MV-4-11 (cell line): ENCODE data around the gene FLRT1.

Experiments used
- DNase-seq: peaks from one replicate; lab custom pipeline; 2025; lab: John Stamatoyannopoulos, UW

FLRT1 gene

DNA sequence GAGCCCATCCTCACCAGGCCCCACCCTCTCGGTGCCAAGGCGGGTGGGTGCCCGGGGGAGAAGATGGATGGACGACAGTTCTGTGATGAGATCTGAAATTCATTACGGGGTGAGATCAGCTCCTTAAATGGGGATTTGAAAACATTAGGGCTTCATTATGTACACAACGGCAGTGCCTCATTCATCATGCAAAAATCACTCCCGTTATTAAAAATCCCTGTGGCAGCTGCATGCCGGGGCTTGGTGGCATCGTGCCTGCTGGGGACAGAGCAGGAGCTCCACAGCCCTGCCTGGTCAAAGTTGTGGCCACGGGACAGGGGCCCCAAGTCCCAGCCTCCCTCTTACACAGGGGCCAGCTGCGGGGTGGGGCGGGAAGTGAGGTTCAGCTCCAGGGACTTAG, 29.3 kb upstream of the FLRT1 start:
- no peak for DNase-seq

DNA sequence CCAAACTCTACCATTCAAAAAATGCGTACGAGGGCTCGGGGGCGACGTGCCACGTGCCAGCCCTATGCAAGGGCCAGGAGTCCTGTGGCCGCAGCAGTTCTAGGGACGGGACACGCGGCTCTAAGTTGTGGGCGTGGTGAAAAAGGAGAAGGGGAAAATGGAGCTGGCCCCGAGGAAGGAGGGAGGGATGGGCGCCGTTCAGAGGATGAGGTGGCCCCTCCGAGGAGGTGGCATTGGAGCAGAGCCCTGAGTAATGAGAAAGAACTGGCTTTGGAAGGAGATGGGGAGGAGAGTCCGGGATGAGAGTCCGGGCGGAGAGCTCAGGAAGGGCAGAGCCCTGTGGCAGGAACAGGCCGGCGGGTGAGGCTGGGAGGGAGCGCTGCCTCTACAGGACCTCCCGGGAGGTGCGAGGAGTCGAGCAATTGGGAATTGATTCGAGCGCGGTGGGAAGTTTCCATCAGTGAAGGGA, 28.5 kb upstream of the FLRT1 start:
- peak; percentile 39 for DNase-seq

DNA sequence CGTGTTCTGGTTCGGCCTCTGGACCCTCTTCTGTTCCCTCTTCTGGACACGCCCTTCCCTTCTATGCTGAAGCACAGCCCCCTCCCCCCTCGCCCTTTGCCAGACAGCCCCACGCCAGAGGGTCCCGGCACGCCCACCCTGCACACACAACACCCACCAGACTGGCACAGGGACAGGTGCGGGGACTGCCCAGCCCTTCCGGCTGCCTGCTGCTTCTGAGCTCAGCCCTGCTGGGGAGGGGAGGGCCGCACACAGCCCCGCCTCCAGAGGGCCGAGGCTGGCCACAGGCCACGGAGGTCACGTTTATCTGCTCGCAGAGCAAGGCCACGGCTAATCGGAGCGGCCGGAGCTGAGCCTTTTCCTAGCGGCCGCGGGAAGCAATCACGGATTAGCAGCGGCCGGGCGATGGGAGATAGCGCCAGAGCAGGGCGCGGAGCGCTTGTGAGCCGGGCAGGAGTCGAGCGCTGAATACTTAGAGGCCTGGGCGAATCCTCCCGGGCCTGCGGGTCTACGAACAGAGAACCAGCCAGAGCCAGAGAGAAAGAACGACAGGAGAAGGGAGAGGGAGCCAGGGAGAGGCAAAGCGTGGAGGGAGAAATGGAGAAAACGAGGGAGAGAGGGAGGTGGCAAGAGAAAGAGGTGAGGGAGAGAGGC, 28.0 kb upstream of the FLRT1 start:
- peak; percentile 7 for DNase-seq

DNA sequence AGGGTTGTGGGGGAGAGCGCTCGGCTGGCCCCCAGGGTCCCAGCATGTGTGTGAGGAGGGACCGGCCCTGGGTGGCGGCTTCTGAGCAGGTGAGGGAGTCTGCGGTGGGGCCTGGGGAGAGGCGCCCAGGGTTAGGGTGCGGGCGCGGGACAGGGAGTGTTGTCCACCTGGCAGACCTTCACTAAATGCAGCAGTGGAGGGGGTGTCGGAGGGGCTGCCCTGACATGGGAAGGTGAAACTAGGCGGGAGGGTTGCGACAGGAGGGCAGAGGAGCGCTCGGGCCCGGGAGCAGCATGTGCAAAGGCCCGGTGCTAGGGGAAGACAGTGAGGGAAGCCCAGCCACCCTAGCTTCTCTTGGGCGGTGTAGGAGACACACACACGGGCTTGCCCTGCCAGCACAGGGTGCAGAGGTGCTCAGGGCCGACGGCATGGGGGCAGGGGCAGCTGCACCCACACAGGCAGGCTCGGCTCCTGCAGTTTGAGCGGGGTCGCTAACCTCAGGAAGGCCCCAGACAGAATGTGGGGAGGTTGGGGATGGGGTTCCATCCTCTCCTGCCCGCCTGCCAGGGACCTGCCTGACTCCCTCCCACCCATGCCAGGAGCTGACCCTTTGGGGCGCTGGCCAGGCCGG, 27.3 kb upstream of the FLRT1 start:
- no peak for DNase-seq

DNA sequence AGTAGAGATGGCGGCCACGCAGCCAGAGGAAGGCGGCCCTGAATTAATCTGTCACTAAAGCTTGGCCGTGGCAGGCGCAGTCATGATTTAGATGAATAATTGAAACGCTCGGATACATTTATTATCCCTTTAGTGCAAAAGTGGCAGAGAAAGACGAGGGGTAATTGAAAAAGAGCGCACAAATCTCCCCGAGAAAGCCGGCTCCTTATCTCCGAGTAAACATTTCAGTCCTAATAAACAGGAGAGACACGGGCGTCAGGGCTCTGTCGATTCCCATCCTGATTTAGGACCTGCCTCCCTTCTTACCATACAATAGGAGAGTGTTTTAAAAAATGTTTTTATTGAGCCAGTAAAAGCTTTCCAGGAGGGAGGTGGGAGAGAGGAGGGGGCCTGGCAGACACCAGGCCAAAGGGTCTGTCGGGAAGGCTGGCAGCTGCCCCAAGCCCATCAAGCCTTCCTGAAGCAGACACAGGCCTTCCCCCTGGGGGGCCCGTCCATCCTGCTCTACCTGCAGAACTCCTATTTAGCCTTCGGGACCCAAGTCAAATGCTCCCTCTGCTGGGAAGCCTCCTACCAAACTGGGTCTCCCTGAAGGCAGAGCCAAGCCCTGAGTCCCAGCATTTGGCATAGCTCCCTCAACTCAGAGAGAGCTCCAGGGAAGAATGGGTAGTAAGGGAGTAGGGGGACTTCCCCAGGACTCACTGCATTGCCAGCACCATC, 26.7 kb upstream of the FLRT1 start:
- no peak for DNase-seq

DNA sequence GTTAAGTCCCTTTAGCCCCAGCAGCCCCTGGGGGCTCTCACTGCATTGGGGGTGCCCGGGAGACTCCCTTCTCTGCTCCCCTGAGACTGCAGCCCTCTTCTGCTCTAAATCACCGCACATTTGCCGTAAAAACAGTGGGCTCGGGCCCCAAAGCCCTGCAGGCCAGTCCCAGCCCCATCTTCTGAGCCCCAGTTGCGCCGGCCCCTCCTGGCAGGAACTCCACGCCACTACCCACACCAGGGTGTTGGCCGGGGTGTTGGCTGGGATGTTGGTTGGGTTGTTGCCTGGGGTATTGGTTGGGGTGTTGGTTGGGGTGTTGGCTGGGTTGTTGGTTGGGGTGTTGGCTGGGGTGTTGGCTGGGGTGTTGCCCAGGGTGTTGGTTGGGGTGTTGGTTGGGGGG, 26.0 kb upstream of the FLRT1 start:
- no peak for DNase-seq

DNA sequence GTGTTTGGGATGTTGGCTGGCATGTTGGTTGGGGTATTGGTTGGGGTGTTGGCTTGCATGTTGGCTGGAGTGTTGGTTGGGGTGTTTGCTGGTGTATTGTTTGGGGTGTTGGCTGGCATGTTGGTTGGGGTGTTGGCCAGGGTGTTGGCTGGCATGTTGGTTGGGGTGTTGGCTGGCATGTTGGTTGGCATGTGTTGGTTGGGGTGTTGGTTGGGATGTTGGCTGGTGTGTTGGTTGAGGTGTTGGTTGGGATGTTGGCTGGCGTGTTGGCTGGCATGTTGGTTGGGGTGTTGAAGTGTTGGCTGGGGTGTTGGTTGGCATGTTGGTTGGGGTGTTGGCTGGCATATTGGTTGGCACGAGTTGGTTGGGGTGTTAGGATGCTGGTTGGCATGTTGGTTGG, 24.9 kb upstream of the FLRT1 start:
- no peak for DNase-seq

DNA sequence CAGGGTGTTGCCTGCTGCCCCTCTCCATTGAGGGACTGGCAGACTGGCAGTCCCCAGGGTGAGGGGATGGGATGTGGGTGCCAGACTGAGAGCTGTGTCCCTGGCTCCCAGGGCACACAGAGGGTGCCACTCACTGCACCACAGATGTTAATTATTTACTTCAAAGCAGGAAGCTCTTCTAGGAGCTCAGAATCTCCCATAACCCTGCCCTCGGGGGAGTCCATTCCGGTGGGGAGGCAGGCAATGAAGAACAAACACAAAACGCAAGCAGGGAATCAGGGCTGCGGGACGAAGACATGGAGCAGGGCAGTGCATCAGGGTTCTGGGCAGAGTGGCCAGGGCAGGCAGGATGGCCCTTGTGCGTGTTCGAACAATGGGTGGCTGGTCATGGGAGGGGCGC, 24.4 kb upstream of the FLRT1 start:
- no peak for DNase-seq

DNA sequence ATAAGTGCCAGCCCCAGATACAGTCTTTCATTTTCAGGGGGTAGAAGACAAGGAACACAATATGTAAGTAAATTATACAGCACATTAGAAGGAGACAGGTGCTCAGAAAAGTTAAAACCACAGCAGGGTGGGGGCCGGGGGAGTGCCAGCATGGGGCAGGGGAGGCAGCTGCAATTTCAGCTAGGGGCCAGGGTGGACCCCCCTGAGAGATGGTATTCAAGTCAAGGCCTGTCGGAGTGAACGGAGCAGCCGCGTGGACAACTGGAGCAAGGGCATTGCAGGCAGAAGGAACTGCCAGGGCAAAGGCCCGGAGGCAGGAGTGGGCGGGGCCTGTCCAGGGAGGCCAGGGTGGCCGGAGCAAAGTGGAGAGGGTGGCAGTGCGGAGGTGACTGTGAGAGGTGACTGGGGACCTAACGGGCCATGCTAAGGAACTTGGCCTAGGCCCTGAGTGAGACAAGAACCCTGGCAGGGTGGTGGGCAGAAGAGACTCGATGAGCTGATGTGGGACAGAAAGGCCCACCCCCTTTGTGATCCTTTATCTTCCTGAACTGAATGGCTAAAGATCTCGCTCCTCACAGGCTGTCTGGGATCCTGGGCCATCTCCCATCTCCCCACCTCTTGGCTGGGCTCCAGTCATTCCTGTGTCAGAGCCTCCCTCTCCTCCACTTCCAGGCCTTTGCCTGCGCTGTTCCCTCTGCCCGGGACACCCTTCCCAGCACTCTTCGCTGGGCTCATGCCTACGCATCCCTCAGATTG, 22.4 kb upstream of the FLRT1 start:
- DNase-seq, result no peak

DNA sequence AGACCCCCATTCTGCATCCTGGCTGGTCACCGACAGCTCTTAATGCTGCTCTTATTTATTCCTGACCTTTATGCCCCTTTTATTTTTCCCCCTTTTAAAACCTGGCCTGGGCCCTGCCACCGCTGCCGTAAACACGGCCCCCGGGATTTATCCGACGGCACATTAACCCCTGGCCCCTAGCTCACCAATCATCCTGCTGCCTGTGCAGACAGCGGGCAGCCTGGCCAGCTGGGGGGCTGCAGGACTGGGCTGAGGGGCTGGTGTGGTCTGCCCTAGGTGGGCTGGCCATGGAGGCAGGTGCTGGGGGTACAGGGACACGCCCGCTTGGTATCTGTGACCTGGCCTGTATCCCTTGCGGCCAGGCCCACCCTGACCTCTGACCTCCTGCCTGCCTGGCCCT, 21.4 kb upstream of the FLRT1 start:
- DNase-seq, result no peak

DNA sequence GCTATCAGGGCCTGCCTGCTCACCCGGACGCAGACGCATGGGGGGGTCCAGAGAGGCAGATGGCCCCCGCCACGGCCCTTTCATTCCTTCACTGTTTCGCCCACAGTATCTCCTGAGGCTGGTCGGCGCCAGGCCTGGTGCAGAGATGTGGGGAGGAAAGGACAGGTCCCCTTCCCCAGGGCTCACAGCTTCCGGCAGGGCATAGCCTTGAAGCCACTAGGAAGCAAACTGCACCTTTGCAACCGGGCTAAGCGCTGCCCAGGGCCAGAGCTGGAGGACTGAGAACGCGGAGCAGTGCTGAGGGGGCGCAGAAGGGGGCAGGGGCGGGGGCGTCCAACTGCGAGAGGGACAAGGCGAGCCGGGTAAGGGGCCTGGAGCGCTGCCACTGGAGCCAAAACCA, 20.2 kb upstream of the FLRT1 start:
- no peak for DNase-seq

DNA sequence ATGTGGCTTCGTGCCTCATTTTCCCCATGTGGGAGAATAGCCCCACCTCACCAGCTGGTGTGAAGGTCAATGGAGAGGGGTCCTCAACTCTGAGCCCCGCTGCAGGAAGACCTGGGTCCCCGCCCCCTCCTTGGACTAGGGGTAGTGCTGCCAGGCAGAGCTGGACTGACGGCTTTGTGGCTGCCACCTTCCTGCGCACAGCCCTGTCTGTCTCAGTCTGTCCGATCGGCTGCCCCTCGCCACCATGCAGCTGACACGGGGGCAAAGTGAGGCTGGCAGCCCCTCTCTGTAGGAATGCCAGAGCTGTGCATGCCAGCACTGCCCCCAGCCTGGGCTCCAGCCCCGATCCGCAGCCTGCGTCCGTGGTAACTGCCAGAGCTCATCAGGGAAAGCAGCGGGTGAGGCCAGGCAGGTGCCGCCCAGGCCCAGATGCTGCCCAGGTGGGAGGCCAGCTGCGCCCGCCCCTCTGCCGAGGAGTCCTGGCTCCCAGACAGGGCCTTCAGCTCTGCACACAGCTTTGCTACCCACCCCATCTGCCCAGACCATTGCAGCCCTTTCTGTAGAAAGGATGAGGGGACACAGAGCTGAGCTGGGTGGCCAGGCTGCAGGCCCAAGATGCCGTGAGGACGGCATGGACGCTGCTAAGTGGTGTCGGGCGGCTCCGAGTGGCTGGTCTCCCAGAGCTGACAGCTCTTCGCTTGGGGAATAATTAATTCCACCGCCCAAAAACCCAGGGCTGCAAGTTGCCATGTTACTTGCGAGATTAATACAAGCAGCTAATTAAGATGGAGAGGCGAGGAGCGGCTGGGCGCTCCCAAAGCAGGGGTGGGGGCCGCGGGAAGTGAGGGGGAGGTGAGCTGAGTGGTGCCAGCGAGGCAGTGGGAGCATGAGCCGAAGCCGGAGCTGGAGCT, 19.5 kb upstream of the FLRT1 start:
- no peak for DNase-seq

DNA sequence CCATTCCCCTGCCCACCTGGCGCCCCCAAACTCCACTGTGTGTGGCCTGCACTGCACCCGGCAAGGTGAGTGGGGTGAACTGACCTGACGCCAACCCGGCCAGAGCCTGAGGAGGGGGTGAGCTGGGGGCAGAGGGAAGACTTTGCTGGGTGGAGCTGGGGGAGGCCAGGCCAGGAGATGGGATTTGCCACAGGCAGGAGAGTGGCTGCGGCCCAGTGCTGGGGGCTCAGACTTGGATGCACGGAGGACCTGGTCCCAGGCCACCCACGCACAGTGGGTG, 17.8 kb upstream of the FLRT1 start:
- DNase-seq, result no peak

DNA sequence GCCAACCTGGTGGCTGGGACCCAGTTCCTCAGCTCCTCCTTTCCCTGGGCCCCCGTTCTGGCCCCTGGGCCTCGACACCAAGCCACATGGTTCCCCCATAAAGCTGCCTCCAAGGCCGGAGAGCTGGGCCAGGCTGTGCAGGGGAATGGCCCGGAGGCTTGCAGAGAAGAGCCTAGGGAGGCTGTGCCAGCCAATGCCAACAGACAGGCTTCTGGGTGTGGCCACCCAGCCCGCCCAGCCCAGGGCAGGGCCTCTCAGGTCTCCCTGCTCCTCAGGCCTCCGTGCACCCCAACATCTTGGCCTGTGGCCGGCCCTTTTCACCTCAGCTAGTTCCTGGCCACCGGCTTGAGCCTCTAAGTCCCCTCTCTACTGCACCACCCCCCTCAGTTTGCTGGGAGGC, 17.4 kb upstream of the FLRT1 start:
- DNase-seq, result no peak

DNA sequence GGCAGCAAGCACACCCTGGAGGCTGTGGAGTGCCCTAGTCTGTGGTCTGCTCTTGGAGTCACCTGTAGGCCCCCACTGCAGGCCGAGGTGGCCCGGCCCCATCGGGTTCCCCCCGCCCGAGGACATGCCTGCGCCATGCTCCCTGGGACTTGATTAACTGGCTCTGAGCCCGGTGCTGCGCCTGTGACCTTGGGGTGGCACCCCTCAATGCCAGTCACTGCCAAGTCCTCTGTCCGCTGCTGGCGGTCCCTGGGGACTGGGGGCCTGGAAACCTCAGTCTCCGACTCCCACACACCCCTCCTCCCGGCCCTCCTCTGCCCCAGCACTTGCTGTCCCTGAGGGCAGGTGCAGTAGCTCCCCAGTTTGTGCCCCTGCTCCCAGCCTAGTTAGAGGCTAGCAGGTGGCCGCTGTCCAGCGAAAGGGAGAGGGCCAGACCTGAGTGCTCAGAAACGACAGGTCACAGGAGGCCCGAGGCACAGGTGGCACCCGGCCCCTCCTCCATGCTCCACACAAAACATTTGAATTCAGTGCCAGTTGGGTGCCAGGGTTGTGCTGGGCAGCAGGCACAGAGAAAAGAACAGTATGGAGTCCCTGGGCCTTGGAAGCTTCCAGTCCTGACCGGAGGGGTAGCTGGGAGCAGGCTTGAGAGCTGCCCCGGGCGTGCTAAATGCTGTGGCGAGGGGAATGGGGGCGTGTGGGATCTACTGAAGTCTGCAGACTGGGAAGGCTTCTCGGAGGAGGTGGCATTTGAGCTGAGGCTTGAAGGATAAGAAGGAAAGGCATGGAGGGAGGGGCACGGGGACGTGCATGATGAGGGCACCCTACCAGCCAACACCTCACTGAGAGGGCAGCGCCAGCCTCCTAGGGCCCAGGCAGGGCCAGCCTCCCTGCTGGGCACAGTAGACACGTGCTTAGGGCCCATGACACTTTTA, 16.4 kb upstream of the FLRT1 start:
- DNase-seq, result no peak

DNA sequence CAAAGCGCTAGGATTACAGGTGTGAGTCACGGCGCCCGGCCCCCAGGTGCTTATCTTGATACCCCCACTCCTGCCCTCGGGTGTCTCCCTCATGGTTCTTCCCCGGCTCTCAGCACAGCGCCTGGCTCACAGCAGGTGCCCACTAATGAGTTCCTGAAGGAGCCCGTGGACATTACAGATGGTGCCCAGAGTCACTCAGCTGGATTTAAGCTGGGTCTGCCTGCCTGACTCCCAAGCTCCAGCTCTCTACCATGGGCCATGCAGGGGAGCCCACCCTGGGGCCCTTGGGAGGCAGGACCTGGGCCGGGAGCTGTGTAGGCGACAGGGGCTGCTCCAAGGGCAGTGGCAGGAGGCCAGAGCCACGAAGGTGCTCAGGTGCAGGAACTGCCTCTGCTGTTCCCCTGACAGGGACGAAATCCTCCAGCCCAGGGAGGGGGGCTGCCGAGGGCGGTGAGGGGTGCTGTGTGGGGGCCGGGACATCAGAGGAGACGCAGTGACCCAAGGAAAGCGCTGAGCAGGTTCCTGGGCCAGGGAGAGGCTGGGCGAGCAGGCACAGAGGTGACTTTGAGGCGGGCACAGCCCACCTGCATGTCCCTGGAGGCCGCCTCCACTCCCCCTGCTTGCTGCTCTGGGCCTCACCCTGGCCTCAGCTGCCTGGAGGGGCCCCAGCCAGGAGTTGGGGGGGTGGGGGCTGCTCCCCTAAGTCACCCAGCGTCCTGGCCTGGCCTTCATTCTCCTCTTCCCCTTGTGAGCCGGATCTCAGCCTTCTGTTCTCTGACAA, 14.6 kb upstream of the FLRT1 start:
- DNase-seq, result no peak

DNA sequence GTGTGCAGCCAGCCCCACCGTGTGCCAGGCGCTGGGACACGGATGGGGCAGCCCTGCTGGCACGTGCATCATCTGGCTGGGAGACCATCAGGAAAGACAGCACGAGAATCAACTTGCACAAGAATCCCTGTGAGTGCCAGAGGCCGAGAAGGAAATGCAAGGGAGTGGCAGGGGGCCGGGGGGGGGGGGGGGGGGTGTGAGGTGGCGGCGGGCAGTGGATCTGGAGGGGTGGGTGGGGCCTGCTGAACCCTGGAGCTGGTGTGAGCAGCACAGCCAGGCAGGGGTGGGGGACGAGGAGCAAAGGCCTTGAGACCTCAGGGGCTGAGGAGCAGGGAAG, 14.0 kb upstream of the FLRT1 start:
- DNase-seq, result no peak

DNA sequence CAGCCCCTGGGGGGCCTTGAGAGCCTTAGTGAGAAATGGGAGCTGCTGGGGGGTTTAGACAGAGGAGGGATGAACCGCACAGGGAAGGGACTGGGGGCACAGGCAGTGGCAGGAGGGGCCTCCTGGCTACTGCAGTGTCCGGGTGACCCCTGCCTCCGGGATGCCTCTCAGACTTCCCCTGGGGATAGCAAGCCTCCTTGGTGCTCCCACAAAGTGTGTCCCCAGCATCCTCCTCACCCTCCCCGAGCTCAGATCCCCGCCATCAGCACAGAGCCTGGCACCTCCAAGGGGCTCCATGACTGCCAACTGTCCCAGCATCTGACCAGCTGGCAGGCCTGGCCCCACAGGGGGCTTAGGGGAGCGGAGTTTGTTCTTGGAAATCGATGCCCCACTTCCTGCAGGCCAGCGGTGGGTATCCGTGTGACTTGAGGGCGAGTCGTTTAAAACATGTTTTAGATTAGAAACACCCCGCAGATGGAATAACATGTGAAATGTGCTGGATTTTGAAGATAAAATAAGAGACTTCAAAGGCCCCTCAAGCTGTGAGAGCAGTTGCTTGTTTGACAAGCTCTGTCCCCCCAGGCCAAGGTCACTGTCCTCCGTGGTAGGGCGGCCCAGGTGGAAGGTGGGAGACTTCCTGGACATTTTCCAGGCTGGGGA, 13.5 kb upstream of the FLRT1 start:
- DNase-seq, result no peak
